Cardiac fibroblast (primary cell): ENCODE data around the gene OSCP1.

Source experiments
- DNase-seq, 2 donors: peaks; one replicate each; pipeline versions ENCODE4 v3.0.0 to v3.0.0-alpha.2; 2010; ENCODE audit warnings: low read depth in 2 of 2
- H3K4me3 ChIP-seq, 2 donors: replicated peaks in 1 of 2; 1 replicate in 1 of 2; 2 replicates in 1 of 2; pipeline ENCODE4 v1.5.1; 2011; ENCODE audit warnings: low read depth in 2 of 2, low read length in 2 of 2, mild to moderate bottlenecking in 2 of 2, moderate library complexity in 1 of 2
- TF ChIP-seq, protein P1 (sequence below): IDR thresholded peaks from one replicate; pipeline ENCODE4 v1.5.1; 2011; ENCODE audit warnings: low read depth, mild to moderate bottlenecking, low read length, inconsistent platforms

Gene OSCP1

GRCh38 chr1:36398370-36398977 is 51.8 kb downstream of the OSCP1 start:
- DNase-seq = no peak
- TF ChIP-seq, protein P1, sequence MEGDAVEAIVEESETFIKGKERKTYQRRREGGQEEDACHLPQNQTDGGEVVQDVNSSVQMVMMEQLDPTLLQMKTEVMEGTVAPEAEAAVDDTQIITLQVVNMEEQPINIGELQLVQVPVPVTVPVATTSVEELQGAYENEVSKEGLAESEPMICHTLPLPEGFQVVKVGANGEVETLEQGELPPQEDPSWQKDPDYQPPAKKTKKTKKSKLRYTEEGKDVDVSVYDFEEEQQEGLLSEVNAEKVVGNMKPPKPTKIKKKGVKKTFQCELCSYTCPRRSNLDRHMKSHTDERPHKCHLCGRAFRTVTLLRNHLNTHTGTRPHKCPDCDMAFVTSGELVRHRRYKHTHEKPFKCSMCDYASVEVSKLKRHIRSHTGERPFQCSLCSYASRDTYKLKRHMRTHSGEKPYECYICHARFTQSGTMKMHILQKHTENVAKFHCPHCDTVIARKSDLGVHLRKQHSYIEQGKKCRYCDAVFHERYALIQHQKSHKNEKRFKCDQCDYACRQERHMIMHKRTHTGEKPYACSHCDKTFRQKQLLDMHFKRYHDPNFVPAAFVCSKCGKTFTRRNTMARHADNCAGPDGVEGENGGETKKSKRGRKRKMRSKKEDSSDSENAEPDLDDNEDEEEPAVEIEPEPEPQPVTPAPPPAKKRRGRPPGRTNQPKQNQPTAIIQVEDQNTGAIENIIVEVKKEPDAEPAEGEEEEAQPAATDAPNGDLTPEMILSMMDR = no peak
- no peak overlapping the region for H3K4me3 ChIP-seq

DNA sequence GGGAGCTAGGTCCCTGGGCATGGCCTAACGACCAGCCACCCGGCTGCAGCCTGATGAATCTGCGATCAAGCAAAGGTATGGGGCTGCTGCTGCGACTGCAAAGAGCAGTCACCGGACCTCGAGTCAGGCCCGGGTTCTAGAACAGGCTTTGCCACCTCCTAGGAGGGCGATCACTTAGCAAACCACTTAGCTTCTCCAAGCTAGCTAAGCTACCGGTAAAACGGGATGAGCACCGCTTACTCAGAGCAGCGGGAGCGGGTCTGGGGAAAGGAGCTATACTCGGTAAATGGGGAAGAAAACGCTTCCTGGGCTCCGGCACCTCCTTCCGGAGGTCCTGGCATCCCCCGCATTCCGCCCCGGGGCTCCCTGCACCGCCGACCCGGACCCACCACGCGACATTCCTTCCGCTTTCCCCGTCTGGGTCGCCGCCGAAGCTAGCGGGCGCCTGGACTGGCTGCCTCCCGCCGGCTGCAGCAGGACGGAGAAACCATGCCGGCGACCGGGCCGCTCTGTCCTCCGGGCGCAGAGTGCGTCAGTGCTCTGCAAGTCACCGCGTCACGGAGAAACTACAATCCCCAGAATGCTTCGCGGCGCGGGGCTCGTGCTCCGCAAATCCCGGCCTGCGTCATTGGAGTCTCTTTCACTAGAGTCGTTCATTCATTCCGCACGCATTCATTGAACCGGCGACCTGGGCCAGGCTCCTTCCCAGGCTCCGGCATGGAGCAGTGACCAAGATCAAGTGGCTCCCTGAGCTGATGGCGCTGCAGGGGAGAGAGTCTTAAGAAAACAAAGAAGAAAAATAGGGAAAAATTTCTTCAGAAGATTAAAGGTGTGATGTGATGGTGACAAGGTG is 52.6 kb downstream of the OSCP1 start, which contains the start of gene LSM10:
Gene LSM10, minus strand, starts transcription at position 531 of the 853 bp plus-strand sequence. CDS start 3,779 bp downstream, outside the sequence.
- DNase-seq = peak; percentile 94
- TF ChIP-seq, protein P1 = no peak
- H3K4me3 ChIP-seq = peak within 1 kb of the TSS; percentile 82 to 86

DNA sequence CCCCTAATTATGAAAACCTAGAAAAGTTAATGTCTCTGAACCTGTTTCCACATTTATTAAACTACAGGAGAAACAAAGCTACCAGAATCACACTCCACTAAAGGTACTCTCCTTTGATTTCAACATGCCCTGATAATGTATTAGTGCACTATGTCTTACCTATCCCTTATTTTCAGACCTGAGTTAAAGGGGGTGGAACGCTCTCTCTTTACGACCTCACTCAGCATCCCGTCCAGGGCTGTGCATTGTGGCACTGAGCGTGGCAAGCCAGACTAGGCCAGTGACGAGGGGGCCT is 53.2 kb downstream of the OSCP1 start:
- H3K4me3 ChIP-seq = peak overlapping the region; percentile 82 to 86
- TF ChIP-seq, protein P1 = no peak
- DNase-seq = no peak

GRCh38 chr1:36396359-36396758 is 53.9 kb downstream of the OSCP1 start:
- H3K4me3 ChIP-seq = no peak overlapping the region
- TF ChIP-seq, protein P1 = no peak
- no peak for DNase-seq

GRCh38 chr1:36393686-36394085 is 56.6 kb downstream of the OSCP1 start:
- no peak overlapping the region for H3K4me3 ChIP-seq
- TF ChIP-seq, protein P1 = no peak
- no peak for DNase-seq

GRCh38 chr1:36392836-36393235 is 57.4 kb downstream of the OSCP1 start:
- no peak for DNase-seq
- TF ChIP-seq, protein P1 = no peak
- H3K4me3 ChIP-seq = no peak overlapping the region
